HG03139 (cell line): ENCODE data around the gene INIP.
A peak's percentile ranks its signal among the peaks of the same experiment; 100 is the strongest.

Experiments used
- ATAC-seq: cut with Tn5 transposase; IDR thresholded peaks from one replicate; pipeline ENCODE4 v1.9.1; 2021; ENCODE audit not compliant: unreplicated experiment

The INIP gene, protein sequence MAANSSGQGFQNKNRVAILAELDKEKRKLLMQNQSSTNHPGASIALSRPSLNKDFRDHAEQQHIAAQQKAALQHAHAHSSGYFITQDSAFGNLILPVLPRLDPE

GRCh38 chr9:112717661-112718331, at the start of gene INIP:
Gene INIP (minus strand): TSS chr9:112718117. CDS start chr9:112716485, 1,632 bp downstream.
- peak; percentile 94 for ATAC-seq

DNA sequence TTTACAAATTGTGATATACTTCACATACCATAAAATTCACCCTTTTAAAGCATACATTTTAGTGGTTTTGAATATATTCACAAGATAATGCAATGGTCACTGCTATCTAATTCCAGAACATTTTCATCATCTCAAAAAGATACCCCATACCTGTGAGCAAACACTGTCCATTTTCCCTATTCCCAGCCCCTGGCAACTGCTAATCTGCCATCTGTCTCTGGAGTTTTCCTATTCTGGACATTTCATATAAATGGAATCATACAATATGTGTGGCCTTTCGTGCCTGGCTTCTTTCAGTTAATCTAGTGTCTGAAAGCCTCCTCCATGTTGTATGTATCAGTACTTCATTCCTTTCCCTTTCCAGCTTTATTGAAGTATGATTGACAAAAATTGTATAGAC, 47.4 kb upstream of the INIP start:
- no peak for ATAC-seq

GRCh38 chr9:112764837-112765236, 46.9 kb upstream of the INIP start:
- no peak for ATAC-seq

DNA sequence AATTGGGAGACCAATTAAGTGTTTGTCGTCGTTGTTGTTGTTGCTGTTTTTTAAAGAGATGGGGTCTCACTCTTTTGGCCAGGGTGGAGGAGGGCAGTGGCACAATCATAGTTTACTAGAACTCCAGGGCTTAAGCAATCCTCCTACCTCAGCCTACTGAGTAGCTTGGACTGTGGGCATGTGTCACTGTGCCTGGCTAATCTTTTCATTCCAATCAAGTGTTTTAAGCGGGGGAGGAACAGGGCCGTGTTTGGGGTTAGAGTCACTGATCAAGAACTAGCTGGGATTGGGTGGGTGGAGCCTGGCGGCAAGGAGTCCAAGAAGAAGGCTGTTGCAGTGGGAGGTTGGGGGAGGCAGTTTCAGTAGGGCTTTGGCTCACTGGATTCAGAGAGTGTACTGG, 46.4 kb upstream of the INIP start:
- no peak for ATAC-seq

DNA sequence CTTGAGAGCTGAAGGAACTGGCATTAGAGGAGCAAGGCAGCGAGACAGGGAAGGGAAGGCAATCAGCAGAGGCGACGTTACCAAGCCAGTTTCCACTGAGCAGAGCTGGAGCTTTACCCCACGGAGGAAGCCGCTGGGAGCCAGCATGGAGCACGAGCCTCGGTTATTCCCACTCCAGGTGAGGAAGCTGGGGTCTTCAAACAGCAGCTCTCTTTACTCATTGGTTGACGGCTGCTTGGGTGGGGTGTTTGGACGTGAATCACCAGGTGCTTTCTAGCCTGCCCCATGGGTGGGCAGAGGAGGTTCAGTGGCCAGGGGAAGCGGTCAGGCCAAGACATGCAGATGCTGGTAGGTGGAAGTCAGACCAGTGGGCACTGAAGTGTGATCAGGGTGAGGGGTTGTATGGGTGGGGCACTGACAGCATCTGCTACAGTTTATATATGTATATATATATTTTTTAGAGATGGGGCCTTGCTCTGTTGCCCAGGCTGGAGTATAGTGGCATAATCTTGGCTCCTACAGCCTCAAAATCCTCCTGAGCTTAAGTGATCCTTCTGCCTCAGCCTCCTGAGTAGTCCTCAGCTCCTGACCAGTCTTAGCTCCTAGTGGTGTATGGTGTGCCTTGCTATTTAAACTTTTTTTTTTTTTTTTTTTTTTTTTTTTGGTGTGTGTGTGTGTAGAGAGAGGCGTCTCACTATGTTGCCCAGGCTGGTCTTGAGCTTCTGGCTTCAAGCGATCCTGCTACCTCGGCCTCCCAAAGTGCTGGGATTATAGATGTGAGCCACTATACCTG, 45.0 kb upstream of the INIP start:
- no peak for ATAC-seq

DNA sequence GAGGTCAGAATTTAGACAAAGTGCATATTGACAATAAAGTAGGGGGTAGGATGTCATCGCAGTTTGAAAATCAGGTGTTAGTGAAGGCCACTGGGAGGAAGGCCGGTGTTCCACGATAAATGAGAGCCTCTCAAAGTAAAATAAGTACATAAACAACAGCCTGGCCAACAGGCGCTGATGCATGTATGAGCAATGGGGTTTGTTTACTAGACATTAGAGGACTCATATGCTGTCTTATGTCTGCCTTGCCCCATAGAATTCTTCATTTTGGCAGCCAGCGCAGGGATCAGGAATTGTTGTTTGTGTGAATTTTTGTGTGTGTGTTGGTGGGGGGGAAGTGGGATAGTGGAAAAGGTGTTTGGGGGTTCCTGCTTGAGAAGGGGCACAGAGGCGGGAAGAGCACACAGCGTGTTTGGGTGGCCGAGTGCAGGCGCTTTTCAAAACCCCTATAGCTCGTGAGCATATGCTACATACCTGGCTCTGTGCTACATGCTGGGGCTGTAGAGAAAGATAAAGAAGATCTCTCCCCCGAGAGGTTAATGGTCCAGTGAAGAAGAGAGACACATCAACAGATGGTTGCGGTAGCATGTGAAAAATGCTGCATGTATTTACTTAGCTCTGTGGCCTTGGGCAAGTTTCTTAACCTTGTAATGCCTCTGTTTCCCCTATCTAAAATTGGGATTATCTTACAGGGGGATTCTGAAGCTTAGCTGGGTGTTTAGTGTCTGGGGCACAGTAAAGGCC, 44.2 kb upstream of the INIP start:
- ATAC-seq = no peak

- ATAC-seq = no peak
Measured at GRCh38 chr9:112760821-112761220, 42.9 kb upstream of the INIP start.

DNA sequence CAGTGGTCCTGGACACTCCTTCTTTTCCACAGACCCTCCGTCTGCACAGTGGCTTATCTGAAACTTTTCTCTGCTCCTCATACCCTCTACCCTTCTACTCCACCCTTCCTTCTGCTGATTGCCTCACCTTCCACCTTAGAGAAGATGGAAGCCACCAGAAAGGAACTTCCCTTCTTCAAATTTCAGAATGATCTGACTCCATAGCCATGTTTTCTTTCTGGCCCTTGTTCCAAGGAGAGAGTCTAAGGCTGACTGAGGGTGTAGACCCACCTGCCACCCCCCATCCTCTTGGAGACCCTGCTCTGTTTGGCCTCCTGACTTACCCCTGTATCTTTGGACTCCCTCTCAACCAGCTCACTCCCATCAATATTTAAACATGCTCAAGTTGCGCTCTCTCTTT, 40.0 kb upstream of the INIP start:
- ATAC-seq = no peak

GRCh38 chr9:112757282-112757883, 39.5 kb upstream of the INIP start:
- ATAC-seq = no peak

DNA sequence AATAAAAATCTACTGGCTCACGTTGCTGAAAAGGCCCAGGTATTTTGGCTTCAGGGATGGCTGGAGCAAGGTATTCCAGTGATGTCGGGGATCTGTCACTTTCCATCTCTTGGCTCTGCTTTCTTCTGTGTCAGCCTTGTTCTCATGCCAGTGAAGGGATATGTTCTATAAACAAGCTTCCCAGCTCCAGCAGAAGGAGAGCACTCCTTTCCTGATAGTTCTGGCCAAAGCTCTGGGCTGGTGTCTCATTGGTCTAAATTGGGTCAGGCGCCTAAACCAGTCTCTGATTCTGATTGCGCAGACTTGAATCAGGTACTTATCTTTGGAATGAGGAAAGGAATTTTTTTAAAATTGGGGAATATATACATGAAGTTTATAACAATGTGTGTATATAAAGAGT, 37.8 kb upstream of the INIP start:
- ATAC-seq = no peak

GRCh38 chr9:112755016-112755427, 37.1 kb upstream of the INIP start:
- ATAC-seq = no peak

- no peak for ATAC-seq
Measured at GRCh38 chr9:112754578-112754977, 36.7 kb upstream of the INIP start.

DNA sequence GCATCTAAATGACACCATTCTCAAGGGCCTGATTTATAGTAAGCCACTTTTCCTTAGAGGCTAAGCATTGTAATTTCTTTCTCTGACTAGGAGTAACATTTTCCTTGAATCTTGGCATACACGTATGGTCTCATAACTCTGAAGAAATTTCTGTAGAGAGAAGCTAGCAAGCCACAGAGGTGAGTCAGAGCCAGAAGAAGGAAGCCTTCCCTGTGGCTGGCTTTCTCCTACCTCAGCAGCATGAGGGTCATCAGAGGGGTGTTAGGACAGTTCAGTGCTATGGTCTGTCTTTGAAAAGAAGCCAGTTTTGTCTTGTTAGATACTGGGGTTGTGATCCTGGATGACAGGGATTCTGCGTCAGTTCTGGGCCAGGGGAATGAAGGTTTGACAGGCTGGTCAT, 35.8 kb upstream of the INIP start:
- no peak for ATAC-seq

DNA sequence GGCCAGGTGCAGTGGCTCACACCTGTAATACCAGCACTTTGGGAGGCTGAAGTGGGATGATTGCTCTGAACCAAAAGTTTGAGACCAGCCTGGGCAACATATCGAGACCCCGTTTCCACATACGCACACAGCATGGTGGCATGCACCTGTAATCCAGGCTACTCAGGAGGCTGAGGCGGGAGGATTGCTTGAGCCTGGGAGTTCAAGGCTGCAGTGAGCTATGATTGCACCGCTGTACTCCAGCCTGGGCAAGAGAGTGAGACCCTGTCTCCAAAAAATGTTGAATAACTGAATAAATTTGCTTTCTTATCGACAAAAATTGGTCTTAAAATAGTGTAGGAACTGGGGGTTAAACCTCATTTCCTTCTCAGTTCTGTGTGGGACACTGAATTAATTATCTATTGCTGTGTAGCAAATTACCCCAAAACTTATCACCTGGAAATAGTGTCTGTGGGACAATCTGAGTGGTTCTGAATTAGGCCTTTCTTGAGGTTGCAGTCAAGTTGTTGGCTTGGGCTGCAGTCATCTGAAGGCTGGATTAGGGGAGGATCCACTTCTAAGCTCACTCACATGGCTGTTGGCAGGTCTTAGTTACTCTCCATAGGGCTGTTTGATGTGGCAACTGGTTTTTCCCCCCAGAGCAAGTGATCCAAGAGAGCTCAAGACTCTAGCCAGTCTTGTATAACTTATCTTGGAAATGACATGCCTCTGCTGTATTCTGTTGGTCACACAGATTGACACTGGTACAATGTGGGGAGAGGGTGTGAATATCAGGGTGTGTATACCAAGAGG, 34.6 kb upstream of the INIP start:
- ATAC-seq = no peak

GRCh38 chr9:112751056-112751795, 33.3 kb upstream of the INIP start:
- peak; percentile 32 for ATAC-seq

DNA sequence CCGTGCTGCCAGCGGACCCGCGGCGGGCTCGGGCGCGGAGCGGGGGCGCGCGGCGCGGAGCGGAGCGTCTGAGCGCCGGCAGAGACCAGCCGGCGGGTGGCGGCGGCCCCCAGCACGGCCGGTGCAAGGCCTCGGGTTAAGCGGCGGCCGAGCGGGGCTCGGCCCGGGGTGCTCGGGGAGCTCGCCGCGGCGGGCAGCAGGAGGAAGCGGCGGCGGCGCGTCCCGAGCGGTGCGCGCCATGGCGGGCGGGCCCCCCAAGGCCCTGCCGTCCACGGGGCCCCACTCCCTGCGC, 32.8 kb upstream of the INIP start:
- no peak for ATAC-seq

GRCh38 chr9:112750016-112750763, 32.3 kb upstream of the INIP start, which contains the start of gene SNX30:
Gene SNX30 (plus strand): TSS chr9:112750760. CDS start chr9:112751002, 242 bp downstream.
- ATAC-seq = peak; percentile 64

GRCh38 chr9:112747094-112747493, 29.2 kb upstream of the INIP start:
- ATAC-seq = no peak

- ATAC-seq = no peak
Measured at GRCh38 chr9:112744177-112744576, 26.3 kb upstream of the INIP start.
